SK-N-SH treated with all-trans-retinoic acid at 6 μM for 48 hours (cell line): ENCODE measurements around the gene PALMD.

ENCODE experiments used
- ATAC-seq: fragments of 200-7000 bp; cut with Tn5 transposase; 3 replicates; pipeline ENCODE4 v1.9.1; 2020; ENCODE audit warnings: mild to moderate bottlenecking, moderate library complexity
- ARNTL ChIP-seq: fragments of 450-650 bp; formaldehyde crosslinking; IDR thresholded peaks from 2 replicates; pipeline ENCODE4 v1.5.0; 2020; ENCODE audit warnings: low read depth, mild to moderate bottlenecking, moderate library complexity, borderline replicate concordance
- BACH2 ChIP-seq: fragments of 250-450 bp; sonication (Bioruptor Pico); IDR thresholded peaks from 2 replicates; pipeline ENCODE4 v1.9.0; 2021; ENCODE audit warnings: mild to moderate bottlenecking, borderline replicate concordance
- CREB5 ChIP-seq: fragments of 250-450 bp; sonication (Bioruptor Pico); IDR thresholded peaks from 2 replicates; pipeline ENCODE4 v1.5.1; 2020; ENCODE audit warnings: low read depth, mild to moderate bottlenecking, moderate library complexity
- CSDC2 ChIP-seq: fragments of 250-450 bp; sonication (Bioruptor Pico); IDR thresholded peaks from 2 replicates; pipeline ENCODE4 v1.5.0; 2020; ENCODE audit warnings: mild to moderate bottlenecking, moderate library complexity
- ESRRG ChIP-seq: fragments of 250-450 bp; sonication (Bioruptor Pico); IDR thresholded peaks from 2 replicates; pipeline ENCODE4 v1.6.1; 2021; ENCODE audit warnings: mild to moderate bottlenecking
- ISL1 ChIP-seq: fragments of 250-450 bp; sonication (Bioruptor Pico); IDR thresholded peaks from 2 replicates; pipeline ENCODE4 v2.1.2; 2022; ENCODE audit warnings: mild to moderate bottlenecking, moderate library complexity
- OSR1 ChIP-seq: fragments of 250-450 bp; sonication (Bioruptor Pico); IDR thresholded peaks from 2 replicates; pipeline ENCODE4 v1.8.0; 2022; ENCODE audit warnings: moderate library complexity, mild to moderate bottlenecking, inconsistent platforms
- SNAI2 ChIP-seq: fragments of 250-450 bp; sonication (Bioruptor Pico); IDR thresholded peaks from 2 replicates; pipeline ENCODE4 v1.5.0; 2020; ENCODE audit warnings: mild to moderate bottlenecking, moderate library complexity
- TCF4 ChIP-seq: fragments of 250-450 bp; sonication (Bioruptor Pico); IDR thresholded peaks from 2 replicates; pipeline ENCODE4 v1.8.0; 2021; ENCODE audit warnings: mild to moderate bottlenecking, moderate library complexity, borderline replicate concordance
- TOX ChIP-seq: fragments of 250-450 bp; sonication (Bioruptor Pico); IDR thresholded peaks from 2 replicates; pipeline ENCODE4 v1.8.0; 2021; ENCODE audit warnings: mild to moderate bottlenecking, moderate library complexity, borderline replicate concordance
- ZC3H10 ChIP-seq: fragments of 250-450 bp; sonication (Bioruptor Pico); IDR thresholded peaks from 2 replicates; pipeline ENCODE4 v1.5.1; 2021; ENCODE audit warnings: mild to moderate bottlenecking, moderate library complexity
- ZFP3 ChIP-seq: fragments of 250-450 bp; sonication (Bioruptor Pico); IDR thresholded peaks from 2 replicates; pipeline ENCODE4 v1.5.0; 2020; ENCODE audit warnings: mild to moderate bottlenecking, moderate library complexity
- ZFP30 ChIP-seq: fragments of 450-650 bp; formaldehyde crosslinking; IDR thresholded peaks from 2 replicates; pipeline ENCODE4 v1.5.0; 2022; ENCODE audit warnings: mild to moderate bottlenecking, moderate library complexity
- ZNF70 ChIP-seq: fragments of 450-650 bp; formaldehyde crosslinking; IDR thresholded peaks from 2 replicates; pipeline ENCODE4 v1.5.0; 2020; ENCODE audit warnings: mild to moderate bottlenecking, moderate library complexity
- ZNF8 ChIP-seq: fragments of 450-650 bp; formaldehyde crosslinking; IDR thresholded peaks from 2 replicates; pipeline ENCODE4 v1.5.0; 2020; ENCODE audit warnings: mild to moderate bottlenecking, moderate library complexity
- TF ChIP-seq, protein P1 (sequence below): fragments of 250-450 bp; sonication (Bioruptor Pico); IDR thresholded peaks from 2 replicates; pipeline ENCODE4 v1.8.0; 2021; ENCODE audit warnings: low read depth, mild to moderate bottlenecking, moderate library complexity, borderline replicate concordance
- TF ChIP-seq, protein P2 (sequence below): fragments of 250-450 bp; sonication (Bioruptor Pico); IDR thresholded peaks from 2 replicates; pipeline ENCODE4 v1.5.1; 2021; ENCODE audit warnings: mild to moderate bottlenecking, moderate library complexity
- TF ChIP-seq, protein P3 (sequence below): fragments of 250-450 bp; sonication (Bioruptor Pico); IDR thresholded peaks from 2 replicates; pipeline ENCODE4 v1.8.0; 2020; ENCODE audit warnings: mild to moderate bottlenecking, moderate library complexity, borderline replicate concordance
- TF ChIP-seq, protein P4 (sequence below): fragments of 250-450 bp; sonication (Bioruptor Pico); IDR thresholded peaks from 2 replicates; pipeline ENCODE4 v1.5.0; 2020; ENCODE audit warnings: mild to moderate bottlenecking, moderate library complexity

Gene PALMD

DNA sequence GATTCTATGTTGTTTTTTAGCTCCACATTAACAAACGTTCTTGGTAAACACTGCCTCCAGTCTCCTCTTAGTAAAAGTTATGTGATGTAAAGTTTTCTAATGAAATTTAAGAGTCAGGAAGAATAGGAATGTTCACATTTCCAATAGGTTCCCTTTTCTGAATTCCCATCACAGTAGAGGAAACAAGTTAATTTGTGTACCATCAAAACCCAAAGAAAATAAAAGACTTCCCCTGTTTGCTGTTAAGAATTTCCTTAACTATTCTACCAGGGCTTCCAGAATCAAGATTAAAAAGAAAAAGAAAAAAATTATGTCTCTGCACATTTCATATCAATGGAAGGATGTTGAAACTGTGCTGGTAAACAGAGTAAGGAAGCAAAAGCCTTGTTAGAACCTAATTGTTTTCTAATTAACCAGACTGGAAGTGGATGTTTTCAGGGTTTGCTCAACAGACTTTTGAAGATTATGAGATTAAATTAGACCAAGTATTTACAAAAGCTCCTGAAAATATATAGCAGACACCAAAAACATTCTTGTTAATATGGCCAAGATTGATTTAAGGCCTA lies 43.4 kb upstream of the PALMD start (continued):
- TF ChIP-seq, protein P1, sequence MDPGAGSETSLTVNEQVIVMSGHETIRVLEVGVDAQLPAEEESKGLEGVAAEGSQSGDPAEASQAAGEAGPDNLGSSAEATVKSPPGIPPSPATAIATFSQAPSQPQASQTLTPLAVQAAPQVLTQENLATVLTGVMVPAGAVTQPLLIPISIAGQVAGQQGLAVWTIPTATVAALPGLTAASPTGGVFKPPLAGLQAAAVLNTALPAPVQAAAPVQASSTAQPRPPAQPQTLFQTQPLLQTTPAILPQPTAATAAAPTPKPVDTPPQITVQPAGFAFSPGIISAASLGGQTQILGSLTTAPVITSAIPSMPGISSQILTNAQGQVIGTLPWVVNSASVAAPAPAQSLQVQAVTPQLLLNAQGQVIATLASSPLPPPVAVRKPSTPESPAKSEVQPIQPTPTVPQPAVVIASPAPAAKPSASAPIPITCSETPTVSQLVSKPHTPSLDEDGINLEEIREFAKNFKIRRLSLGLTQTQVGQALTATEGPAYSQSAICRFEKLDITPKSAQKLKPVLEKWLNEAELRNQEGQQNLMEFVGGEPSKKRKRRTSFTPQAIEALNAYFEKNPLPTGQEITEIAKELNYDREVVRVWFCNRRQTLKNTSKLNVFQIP = no peak
- no peak for TF ChIP-seq ZFP3 (CRISPR knock-in tag)
- TF ChIP-seq ZC3H10 (CRISPR knock-in tag) = no peak

DNA sequence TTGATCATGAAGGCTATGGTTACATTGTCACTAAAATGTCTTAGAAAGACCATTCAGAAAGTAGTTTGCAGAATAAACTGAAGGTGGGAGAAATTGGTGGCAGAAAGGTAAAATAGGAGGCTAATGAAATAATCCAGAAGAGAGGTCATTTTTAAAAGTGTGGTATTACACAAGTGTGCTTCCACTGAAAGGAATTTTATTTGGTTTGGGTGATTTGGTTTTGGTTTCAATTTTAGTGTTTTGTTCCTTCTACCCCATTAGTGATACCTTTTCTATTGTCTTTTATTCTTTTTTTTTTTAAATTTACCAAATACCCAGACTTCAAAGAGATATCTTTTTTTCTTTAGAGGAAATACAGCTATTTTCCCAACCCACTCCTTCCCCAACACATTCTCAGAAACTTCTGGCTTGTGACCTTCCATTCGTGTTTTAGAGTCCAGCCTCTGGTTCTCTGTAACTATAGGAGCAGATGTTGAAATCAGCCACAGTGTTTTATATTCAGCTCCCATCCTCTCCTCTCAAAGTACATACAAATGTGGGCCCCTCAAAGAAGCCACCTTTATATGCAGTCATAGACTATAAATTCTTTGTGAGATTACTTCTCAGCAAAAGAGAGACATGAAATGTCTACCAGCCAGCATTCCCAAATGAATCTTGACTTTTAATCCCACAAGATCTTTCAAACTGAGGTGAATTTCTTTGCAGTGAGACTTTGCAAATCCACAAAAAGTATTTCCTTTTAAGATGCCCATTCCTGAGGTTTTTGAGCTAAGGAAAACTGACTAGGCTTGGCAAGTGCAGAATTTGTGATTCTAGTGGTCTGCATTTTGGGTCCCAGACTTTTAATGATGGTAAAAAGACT lies 42.0 kb upstream of the PALMD start:
- no peak for ATAC-seq
- TF ChIP-seq, protein P2, sequence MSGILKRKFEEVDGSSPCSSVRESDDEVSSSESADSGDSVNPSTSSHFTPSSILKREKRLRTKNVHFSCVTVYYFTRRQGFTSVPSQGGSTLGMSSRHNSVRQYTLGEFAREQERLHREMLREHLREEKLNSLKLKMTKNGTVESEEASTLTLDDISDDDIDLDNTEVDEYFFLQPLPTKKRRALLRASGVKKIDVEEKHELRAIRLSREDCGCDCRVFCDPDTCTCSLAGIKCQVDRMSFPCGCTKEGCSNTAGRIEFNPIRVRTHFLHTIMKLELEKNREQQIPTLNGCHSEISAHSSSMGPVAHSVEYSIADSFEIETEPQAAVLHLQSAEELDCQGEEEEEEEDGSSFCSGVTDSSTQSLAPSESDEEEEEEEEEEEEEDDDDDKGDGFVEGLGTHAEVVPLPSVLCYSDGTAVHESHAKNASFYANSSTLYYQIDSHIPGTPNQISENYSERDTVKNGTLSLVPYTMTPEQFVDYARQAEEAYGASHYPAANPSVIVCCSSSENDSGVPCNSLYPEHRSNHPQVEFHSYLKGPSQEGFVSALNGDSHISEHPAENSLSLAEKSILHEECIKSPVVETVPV (CRISPR knock-in tag) = no peak
- TF ChIP-seq ZNF70 (CRISPR knock-in tag) = no peak
- TF ChIP-seq TCF4 (CRISPR knock-in tag) = no peak
- no peak for TF ChIP-seq ZFP30
- no peak for TF ChIP-seq CREB5
- no peak for TF ChIP-seq SNAI2 (CRISPR knock-in tag)
- TF ChIP-seq TOX (CRISPR knock-in tag) = no peak
- TF ChIP-seq ZFP3 (CRISPR knock-in tag) = no peak
- TF ChIP-seq ZC3H10 (CRISPR knock-in tag) = no peak
- TF ChIP-seq ARNTL (CRISPR knock-in tag) = no peak
- TF ChIP-seq ZNF8 (CRISPR knock-in tag) = no peak
- no peak for TF ChIP-seq BACH2
- TF ChIP-seq, protein P1 = no peak
- TF ChIP-seq ISL1 (CRISPR knock-in tag) = no peak
- TF ChIP-seq OSR1 (CRISPR knock-in tag) = no peak
- TF ChIP-seq, protein P3, sequence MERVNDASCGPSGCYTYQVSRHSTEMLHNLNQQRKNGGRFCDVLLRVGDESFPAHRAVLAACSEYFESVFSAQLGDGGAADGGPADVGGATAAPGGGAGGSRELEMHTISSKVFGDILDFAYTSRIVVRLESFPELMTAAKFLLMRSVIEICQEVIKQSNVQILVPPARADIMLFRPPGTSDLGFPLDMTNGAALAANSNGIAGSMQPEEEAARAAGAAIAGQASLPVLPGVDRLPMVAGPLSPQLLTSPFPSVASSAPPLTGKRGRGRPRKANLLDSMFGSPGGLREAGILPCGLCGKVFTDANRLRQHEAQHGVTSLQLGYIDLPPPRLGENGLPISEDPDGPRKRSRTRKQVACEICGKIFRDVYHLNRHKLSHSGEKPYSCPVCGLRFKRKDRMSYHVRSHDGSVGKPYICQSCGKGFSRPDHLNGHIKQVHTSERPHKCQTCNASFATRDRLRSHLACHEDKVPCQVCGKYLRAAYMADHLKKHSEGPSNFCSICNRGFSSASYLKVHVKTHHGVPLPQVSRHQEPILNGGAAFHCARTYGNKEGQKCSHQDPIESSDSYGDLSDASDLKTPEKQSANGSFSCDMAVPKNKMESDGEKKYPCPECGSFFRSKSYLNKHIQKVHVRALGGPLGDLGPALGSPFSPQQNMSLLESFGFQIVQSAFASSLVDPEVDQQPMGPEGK (CRISPR knock-in tag) = no peak

GRCh38 chr1:99606306-99606705 lies 39.6 kb upstream of the PALMD start:
- ATAC-seq = no peak
- TF ChIP-seq ZNF70 (CRISPR knock-in tag) (no peak), ESRRG (no peak), TOX (CRISPR knock-in tag) (no peak), CSDC2 (CRISPR knock-in tag) (no peak), ARNTL (CRISPR knock-in tag) (no peak)
- TF ChIP-seq, protein P3 (CRISPR knock-in tag) = no peak
- TF ChIP-seq, protein P4, sequence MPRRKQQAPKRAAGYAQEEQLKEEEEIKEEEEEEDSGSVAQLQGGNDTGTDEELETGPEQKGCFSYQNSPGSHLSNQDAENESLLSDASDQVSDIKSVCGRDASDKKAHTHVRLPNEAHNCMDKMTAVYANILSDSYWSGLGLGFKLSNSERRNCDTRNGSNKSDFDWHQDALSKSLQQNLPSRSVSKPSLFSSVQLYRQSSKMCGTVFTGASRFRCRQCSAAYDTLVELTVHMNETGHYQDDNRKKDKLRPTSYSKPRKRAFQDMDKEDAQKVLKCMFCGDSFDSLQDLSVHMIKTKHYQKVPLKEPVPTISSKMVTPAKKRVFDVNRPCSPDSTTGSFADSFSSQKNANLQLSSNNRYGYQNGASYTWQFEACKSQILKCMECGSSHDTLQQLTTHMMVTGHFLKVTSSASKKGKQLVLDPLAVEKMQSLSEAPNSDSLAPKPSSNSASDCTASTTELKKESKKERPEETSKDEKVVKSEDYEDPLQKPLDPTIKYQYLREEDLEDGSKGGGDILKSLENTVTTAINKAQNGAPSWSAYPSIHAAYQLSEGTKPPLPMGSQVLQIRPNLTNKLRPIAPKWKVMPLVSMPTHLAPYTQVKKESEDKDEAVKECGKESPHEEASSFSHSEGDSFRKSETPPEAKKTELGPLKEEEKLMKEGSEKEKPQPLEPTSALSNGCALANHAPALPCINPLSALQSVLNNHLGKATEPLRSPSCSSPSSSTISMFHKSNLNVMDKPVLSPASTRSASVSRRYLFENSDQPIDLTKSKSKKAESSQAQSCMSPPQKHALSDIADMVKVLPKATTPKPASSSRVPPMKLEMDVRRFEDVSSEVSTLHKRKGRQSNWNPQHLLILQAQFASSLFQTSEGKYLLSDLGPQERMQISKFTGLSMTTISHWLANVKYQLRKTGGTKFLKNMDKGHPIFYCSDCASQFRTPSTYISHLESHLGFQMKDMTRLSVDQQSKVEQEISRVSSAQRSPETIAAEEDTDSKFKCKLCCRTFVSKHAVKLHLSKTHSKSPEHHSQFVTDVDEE (CRISPR knock-in tag) = no peak
- TF ChIP-seq, all 23 proteins: peak for 0
